H1 (cell line): Measurements from ENCODE around the gene ZSWIM6. TPM values are rescaled to one million over a fixed set of nuclear protein-coding genes. Genes with fewer than 3 reads are reported as not detected.

Experiments used
- CTCF ChIA-PET: fragments of 300-600 bp; sonication (Branson Sonifier 250); formaldehyde crosslinking; loops from one replicate; lab custom pipeline; 2021; ENCODE audit not compliant: partially characterized antibody; lab: Charles Lee
- POLR2A ChIA-PET: fragments of 300-600 bp; sonication (Branson Sonifier 250); formaldehyde crosslinking; loops from one replicate; lab custom pipeline; 2021; ENCODE audit warnings: inconsistent platforms; ENCODE audit not compliant: partially characterized antibody; lab: Charles Lee
- DNase-seq, 2 experiments: peaks; one replicate each; pipeline versions ENCODE4 v3.0.0 to v3.0.0-alpha.2; 2010 to 2022; ENCODE audit warnings: low spot score in 2 of 2, low read depth in 1 of 2, mixed read lengths in 1 of 2
- FAIRE-seq: peaks from 2 replicates; lab custom pipeline; 2011; peaks lifted over from hg19 to GRCh38; lab: Jason Lieb, UNC
- H2AFZ ChIP-seq: 2 replicates; pipeline ENCODE4 v1.8.1; 2012; ENCODE audit warnings: low read length, inconsistent platforms
- H2AK5ac ChIP-seq: 2 replicates; pipeline ENCODE4 v1.6.1; 2013; ENCODE audit warnings: low read depth, low read length
- H2BK120ac ChIP-seq: replicated peaks from 2 replicates; pipeline ENCODE3; 2013; ENCODE audit warnings: low read depth, low read length, inconsistent platforms
- H2BK12ac ChIP-seq: 2 replicates; pipeline ENCODE4 v1.6.1; 2013; ENCODE audit warnings: low read depth, low read length
- H2BK15ac ChIP-seq: 2 replicates; pipeline ENCODE4 v1.6.1; 2013; ENCODE audit warnings: low read length
- H2BK20ac ChIP-seq: 2 replicates; pipeline ENCODE4 v1.6.1; 2013; ENCODE audit warnings: low read length
- H2BK5ac ChIP-seq: 2 replicates; pipeline ENCODE4 v1.6.1; 2013; ENCODE audit warnings: low read depth, low read length
- H3K14ac ChIP-seq: 2 replicates; pipeline ENCODE4 v1.6.1; 2013; ENCODE audit warnings: inconsistent platforms; ENCODE audit not compliant: insufficient read length
- H3K18ac ChIP-seq: 2 replicates; pipeline ENCODE4 v1.6.1; 2013; ENCODE audit warnings: low read length; ENCODE audit errors: extremely low read depth
- H3K23ac ChIP-seq: 2 replicates; pipeline ENCODE4 v1.6.1; 2013; ENCODE audit warnings: inconsistent platforms; ENCODE audit not compliant: insufficient read length
- H3K23me2 ChIP-seq: 2 replicates; pipeline ENCODE4 v1.6.1; 2013; ENCODE audit warnings: low read depth, low read length
- H3K27ac ChIP-seq: 2 replicates; pipeline ENCODE4 v1.6.1; 2011; ENCODE audit warnings: low read depth, low read length, inconsistent platforms
- H3K27me3 ChIP-seq, 4 experiments: replicated peaks in 1 of 4; 1 replicate in 1 of 4; 2 replicates in 3 of 4; pipeline versions ENCODE4 v1.6.1 to v1.8.1; 2011 to 2013; ENCODE audit warnings: low read length in 3 of 4, mild to moderate bottlenecking in 3 of 4, inconsistent platforms in 2 of 4, mixed read lengths in 2 of 4, moderate library complexity in 1 of 4; ENCODE audit not compliant: control insufficient read depth in 3 of 4, insufficient read depth in 3 of 4; ENCODE audit errors: extremely low read depth in 1 of 4
- H3K36me3 ChIP-seq, 4 experiments: 2 replicates each; pipeline versions ENCODE4 v1.6.1 to v1.8.1; 2011 to 2013; ENCODE audit warnings: mild to moderate bottlenecking in 4 of 4, low read length in 3 of 4, moderate library complexity in 2 of 4, control low read depth in 1 of 4, inconsistent platforms in 1 of 4; ENCODE audit not compliant: insufficient read depth in 4 of 4, control insufficient read depth in 2 of 4
- H3K4ac ChIP-seq: replicated peaks from 2 replicates; pipeline ENCODE3; 2013; ENCODE audit warnings: low read length, low read depth, mixed read lengths, inconsistent platforms; ENCODE audit not compliant: insufficient read length
- H3K4me1 ChIP-seq, 4 experiments: replicated peaks in 1 of 4; 1 replicate in 1 of 4; 2 replicates in 3 of 4; pipeline versions ENCODE4 v1.6.1 to v1.8.1; 2011 to 2013; ENCODE audit warnings: low read length in 3 of 4, inconsistent platforms in 2 of 4, mixed read lengths in 1 of 4; ENCODE audit not compliant: insufficient read depth in 4 of 4, control insufficient read depth in 3 of 4
- H3K4me2 ChIP-seq, 2 experiments: 2 replicates each; pipeline versions ENCODE4 v1.6.1 to v1.8.1; 2011 to 2013; ENCODE audit warnings: low read depth in 2 of 2, low read length in 2 of 2, control low read depth in 1 of 2, inconsistent platforms in 1 of 2, mild to moderate bottlenecking in 1 of 2; ENCODE audit not compliant: insufficient read depth in 1 of 2
- H3K4me3 ChIP-seq, 4 experiments: fragments of 200-600, 300-600 bp in 1 of 4; sonication (generic), shearing (Covaris generic), sonication (Bioruptor Twin) in 1 of 4; 2 replicates each; pipeline versions ENCODE4 v1.5.1 to v1.8.1; 2011 to 2016; ENCODE audit warnings: low read length in 4 of 4, low read depth in 3 of 4, control low read depth in 2 of 4, inconsistent platforms in 2 of 4, mild to moderate bottlenecking in 2 of 4, mixed read lengths in 1 of 4, moderate library complexity in 1 of 4; ENCODE audit not compliant: insufficient read depth in 2 of 4; ENCODE audit errors: extremely low read depth in 1 of 4
- H3K56ac ChIP-seq: replicated peaks from 2 replicates; pipeline ENCODE3; 2013; ENCODE audit warnings: low read depth, mild to moderate bottlenecking, mixed read lengths, low read length, inconsistent platforms; ENCODE audit not compliant: insufficient read length
- H3K79me1 ChIP-seq: 2 replicates; pipeline ENCODE4 v1.6.1; 2013; ENCODE audit warnings: low read depth, low read length, control low read depth
- H3K79me2 ChIP-seq, 2 experiments: 2 replicates each; pipeline versions ENCODE4 v1.6.1 to v1.8.1; 2012 to 2013; ENCODE audit warnings: low read length in 2 of 2, mild to moderate bottlenecking in 2 of 2, inconsistent platforms in 1 of 2; ENCODE audit not compliant: insufficient read depth in 2 of 2, control insufficient read depth in 1 of 2
- H3K9ac ChIP-seq, 4 experiments: replicated peaks in 1 of 4; 1 replicate in 1 of 4; 2 replicates in 3 of 4; pipeline versions ENCODE4 v1.6.1 to v1.8.1; 2011 to 2013; ENCODE audit warnings: low read depth in 3 of 4, low read length in 3 of 4, control low read depth in 2 of 4, mild to moderate bottlenecking in 2 of 4, moderate library complexity in 2 of 4, inconsistent platforms in 1 of 4; ENCODE audit errors: extremely low read depth in 1 of 4
- H3K9me3 ChIP-seq, 2 experiments: 2 replicates each; pipeline versions ENCODE4 v1.6.1 to v1.8.1; 2012 to 2013; ENCODE audit warnings: mild to moderate bottlenecking in 2 of 2, moderate library complexity in 2 of 2, control low read depth in 1 of 2, inconsistent platforms in 1 of 2, low read depth in 1 of 2, low read length in 1 of 2, mixed read lengths in 1 of 2; ENCODE audit not compliant: insufficient read depth in 2 of 2
- H4K20me1 ChIP-seq, 2 experiments: replicated peaks in 1 of 2; 2 replicates each; pipeline versions ENCODE3 to v1.8.1; 2011 to 2013; ENCODE audit warnings: inconsistent platforms in 2 of 2, low read length in 2 of 2, mild to moderate bottlenecking in 1 of 2; ENCODE audit not compliant: insufficient read depth in 2 of 2, control insufficient read depth in 1 of 2
- H4K5ac ChIP-seq: 2 replicates; pipeline ENCODE4 v1.6.1; 2013; ENCODE audit warnings: low read length, low read depth, mixed read lengths, inconsistent platforms; ENCODE audit not compliant: insufficient read length
- H4K8ac ChIP-seq: 2 replicates; pipeline ENCODE4 v1.8.0; 2013; ENCODE audit warnings: mild to moderate bottlenecking, moderate library complexity, low read length, inconsistent platforms; ENCODE audit not compliant: insufficient read depth; ENCODE audit errors: extremely low read depth
- H4K91ac ChIP-seq: replicated peaks from 2 replicates; pipeline ENCODE3; 2013; ENCODE audit warnings: low read length, mixed read lengths, inconsistent platforms; ENCODE audit not compliant: insufficient read length
- SIN3A ChIP-seq, 2 experiments: IDR thresholded peaks in 1 of 2; conservative IDR thresholded peaks in 1 of 2; 2 replicates each; pipeline ENCODE4 v1.6.1; 2011 to 2012; ENCODE audit warnings: low read length in 2 of 2, improper control_type of control experiment in 1 of 2, low read depth in 1 of 2, mild to moderate bottlenecking in 1 of 2
- WGBS, 2 experiments: shearing (Covaris generic) in 1 of 2; methylation state at CpG; one replicate each; pipeline versions ENCODE4 v1.1.6 to v1.1.7; 2013 to 2015; ENCODE audit warnings: low lambda C conversion rate in 2 of 2, mixed read lengths in 2 of 2, inconsistent platforms in 1 of 2, low coverage in 1 of 2, missing lambda C conversion rate in 1 of 2; ENCODE audit not compliant: insufficient replicate concordance in 2 of 2, insufficient coverage in 1 of 2, insufficient read length in 1 of 2; ENCODE audit errors: extremely low coverage in 1 of 2, missing lambda C conversion rate in 1 of 2; 5-methylcytosine and 5-hydroxymethylcytosine counted together
- polyA plus RNA-seq, 7 experiments: library from polyadenylated mRNA; depleted of rRNA in 3 of 7; stranded (reverse) in 5 of 7; unstranded in 2 of 7; fragments of >200 nt in 5 of 7; fragments of 200-250 nt in 2 of 7; gene quantifications; 1 replicate in 5 of 7; 2 replicates in 1 of 7; 4 replicates in 1 of 7; pipeline versions ENCODE4 v1.2.1 to v1.2.3, GENCODE V29; 2011 to 2013; ENCODE audit warnings: missing spikeins in 2 of 7, mixed read lengths in 2 of 7
- total RNA-seq: library from RNA; stranded (reverse); fragmentation: NEBNext Ultra II Directional; extraction: Animal tissue kit (Norgen Biotek cat#: 25700); gene quantifications from 2 replicates; pipeline ENCODE4 v1.2.1, GENCODE V29; 2021

ZSWIM6 gene
- total and polyA plus RNA-seq, 2 of the 8 experiments (the other 6 are each of a cell fraction or from before 2014, with no cell fraction given) = 7.9 to 12.4 TPM

- WGBS, 2 experiments = 82% methylated on average over 3 of the region's 3 CpGs; no CpG with 5 or more reads in 1 of the 2 experiments
These were observed 108.5 kb downstream of the ZSWIM6 start for GRCh38 chr5:61440596-61440995.

More at GRCh38 chr5:61440596-61440995, 108.5 kb downstream of the ZSWIM6 start:
- no peak overlapping the region for H3K4ac ChIP-seq
- no peak overlapping the region for H2BK5ac ChIP-seq
- H3K36me3 ChIP-seq = peaks cover 0 to 6% (median 0%) of the 10 kb centered on the region in 4 experiments; a peak in 1 of 8 replicates
- no peak for TF ChIP-seq SIN3A (conservative IDR thresholded peaks at IDR 0.05 in 1 of 2, IDR thresholded peaks at IDR 0.05 in 1 of 2; ENCODE audit: low read depth in 1 of 2, low read length in 2 of 2)
- peaks cover 0 to 22% of the 10 kb centered on the region in 2 experiments; a peak in 2 of 4 replicates for H3K79me2 ChIP-seq
- no peak overlapping the region for H4K8ac ChIP-seq
- no peak overlapping the region for H4K5ac ChIP-seq
- H3K4me1 ChIP-seq = no peaks in the 10 kb centered on the region
- H3K9ac ChIP-seq = no peak overlapping the region
- H3K27me3 ChIP-seq = no peaks in the 10 kb centered on the region
- no peak overlapping the region for H3K56ac ChIP-seq
- H4K91ac ChIP-seq = no peak overlapping the region
- H2BK20ac ChIP-seq = no peak overlapping the region
- ChIA-PET POLR2A (no interaction called here), CTCF (interaction anchor here (0.9 to 1.7 kb wide), 2 partner anchors 22 to 28 kb away, joined by 3 read pairs; no protein-coding TSS in a partner anchor)
- H3K18ac ChIP-seq = no peak overlapping the region
- no peaks in the 10 kb centered on the region for H3K23me2 ChIP-seq
- FAIRE-seq = no peak
- no peaks in the 10 kb centered on the region for H4K20me1 ChIP-seq
- H3K23ac ChIP-seq = no peak overlapping the region
- no peak overlapping the region for H3K14ac ChIP-seq
- no peak overlapping the region for H3K4me2 ChIP-seq
- peaks cover 24 to 25% of the 10 kb centered on the region in 2 experiments; a peak in 3 of 4 replicates for H3K9me3 ChIP-seq
- no peak overlapping the region for H3K4me3 ChIP-seq
- H2BK120ac ChIP-seq = no peak overlapping the region
- H2AK5ac ChIP-seq = no peak overlapping the region
- no peak overlapping the region for H2BK12ac ChIP-seq
- no peak overlapping the region for H2BK15ac ChIP-seq
- no peak for DNase-seq
- H3K27ac ChIP-seq = no peak overlapping the region
- H2AFZ ChIP-seq = no peak overlapping the region
- H3K79me1 ChIP-seq = no peaks in the 10 kb centered on the region
